OCI-LY3 (cell line): ENCODE results near the gene NUMA1.

Experiments used
- H2AFZ ChIP-seq: fragments of 200-600, 300-600 bp; shearing (Covaris generic); 2 replicates; pipeline ENCODE4 v1.6.0; 2014; ENCODE audit warnings: antibody characterized with exemption, low read depth, low read length
- H3K27ac ChIP-seq: fragments of 200-600, 300-600 bp; sonication (generic); 2 replicates; pipeline ENCODE4 v1.5.1; 2014; ENCODE audit warnings: mild to moderate bottlenecking, low read length, moderate library complexity, mixed read lengths
- H3K27me3 ChIP-seq: fragments of 200-600, 300-600 bp; sonication (generic); 2 replicates; pipeline ENCODE4 v1.6.1; 2014; ENCODE audit warnings: low read depth, low read length, mixed read lengths
- H3K36me3 ChIP-seq: fragments of 200-600, 300-600 bp; sonication (generic); replicated peaks from 2 replicates; pipeline ENCODE3; 2014; ENCODE audit warnings: low read depth, low read length, mixed read lengths
- H3K4me1 ChIP-seq: fragments of 300-600, 200-600 bp; sonication (generic); 2 replicates; pipeline ENCODE4 v1.6.1; 2014; ENCODE audit warnings: low read length, mixed read lengths
- H3K4me2 ChIP-seq: fragments of 200-600, 300-600 bp; sonication (generic); 2 replicates; pipeline ENCODE4 v1.6.1; 2014; ENCODE audit warnings: low read length, mixed read lengths
- H3K4me3 ChIP-seq: fragments of 300-600, 200-600 bp; sonication (generic); 2 replicates; pipeline ENCODE4 v1.5.1; 2014; ENCODE audit warnings: antibody characterized with exemption, mild to moderate bottlenecking, low read length, moderate library complexity
- H3K79me2 ChIP-seq: fragments of 300-600, 200-600 bp; shearing (Covaris generic); 2 replicates; pipeline ENCODE4 v1.6.1; 2014; ENCODE audit warnings: mild to moderate bottlenecking, low read length, mixed read lengths
- H3K9ac ChIP-seq: fragments of 300-600, 200-600 bp; shearing (Covaris generic); 2 replicates; pipeline ENCODE4 v1.6.0; 2014; ENCODE audit warnings: mild to moderate bottlenecking, low read length, moderate library complexity
- H3K9me3 ChIP-seq: fragments of 200-600, 300-600 bp; shearing (Covaris generic); 2 replicates; pipeline ENCODE4 v1.6.1; 2014; ENCODE audit warnings: low read length, mixed read lengths; ENCODE audit not compliant: insufficient read depth
- H4K20me1 ChIP-seq: fragments of 200-600, 300-600 bp; sonication (generic); 2 replicates; pipeline ENCODE4 v1.6.1; 2016; ENCODE audit warnings: low read length, mixed read lengths; ENCODE audit not compliant: insufficient read depth
- CTCF ChIP-seq: fragments of 200-600, 300-600 bp; sonication (generic); IDR thresholded peaks from 2 replicates; pipeline ENCODE4 v1.5.1; 2014; ENCODE audit warnings: antibody characterized with exemption, low read length, low read depth
- EZH2phosphoT487 ChIP-seq: fragments of 200-600 bp; shearing (Covaris generic); IDR thresholded peaks from 2 replicates; pipeline ENCODE4 v1.6.1; 2018; ENCODE audit warnings: antibody characterized with exemption, mixed run types, low read depth

NUMA1 gene

DNA sequence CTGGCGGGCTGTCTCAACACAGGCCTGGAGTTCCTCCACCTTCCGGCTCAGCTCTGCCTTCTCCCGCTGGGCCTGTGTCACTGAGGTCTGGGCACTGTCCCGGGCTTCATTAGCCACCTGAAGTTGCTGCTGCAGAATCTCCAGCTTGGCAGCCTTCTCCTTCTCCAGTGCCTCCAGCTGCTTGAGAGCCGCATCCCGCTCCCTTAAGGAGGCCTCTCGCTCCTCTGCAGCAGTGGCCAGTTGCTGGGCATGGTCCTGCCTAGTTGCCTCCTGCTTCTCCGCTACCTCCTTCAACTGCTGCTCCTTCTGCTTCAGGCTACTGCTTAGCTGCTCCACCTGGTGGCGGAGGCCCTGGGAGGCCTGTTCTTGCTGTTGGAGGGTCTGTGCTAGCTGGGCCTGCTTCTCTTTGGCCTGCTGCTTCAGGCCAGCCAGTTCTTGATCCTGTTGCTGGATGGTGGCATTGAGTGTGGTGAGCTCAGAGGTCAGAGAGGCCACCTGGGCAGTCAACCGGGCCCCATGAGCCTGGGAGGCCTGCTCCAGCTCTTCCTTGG is 64.8 kb downstream of the NUMA1 start:
- TF ChIP-seq EZH2phosphoT487 (no peak), CTCF (peak; percentile 85)
- Histone ChIP-seq H2AFZ (no peak overlapping the region), H3K9me3 (no peaks in the 10 kb centered on the region), H3K27me3 (no peaks in the 10 kb centered on the region), H3K4me1 (no peaks in the 10 kb centered on the region), H4K20me1 (no peaks in the 10 kb centered on the region; the same call in 1 of the 2 replicates), H3K36me3 (peaks cover 87% of the 10 kb centered on the region), H3K79me2 (no peaks in the 10 kb centered on the region), H3K9ac (no peak overlapping the region), H3K27ac (peak overlapping the region; percentile 2; the same call in 1 of the 2 replicates), H3K4me2 (no peak overlapping the region), H3K4me3 (no peak overlapping the region)

DNA sequence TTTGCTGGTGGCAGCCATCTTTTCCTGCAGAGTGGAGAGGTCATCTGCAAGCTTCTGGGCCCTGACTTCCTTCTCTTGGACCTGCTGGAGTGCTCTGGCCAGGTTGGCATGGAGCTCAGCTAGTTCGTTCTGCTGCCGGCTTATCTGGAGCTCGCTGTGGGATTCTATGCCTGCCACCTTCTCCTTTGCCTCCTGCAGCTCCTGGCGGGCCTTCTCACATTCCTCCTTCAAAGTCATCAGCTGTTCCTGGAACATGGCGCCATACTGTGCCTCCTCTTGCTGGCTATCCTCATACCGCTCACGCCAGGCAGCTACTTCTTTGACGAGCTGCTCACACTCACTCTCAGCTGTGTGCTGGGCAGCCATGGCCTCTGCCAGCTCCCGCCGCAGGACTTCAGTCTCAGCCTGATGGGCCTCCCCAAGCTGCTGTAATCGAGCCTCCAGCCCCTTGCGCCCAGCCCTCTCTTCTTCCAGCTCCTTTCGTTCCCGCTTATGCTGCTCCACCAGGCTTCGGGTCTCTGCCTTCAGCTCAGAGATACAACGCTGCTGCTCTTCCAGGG is 65.5 kb downstream of the NUMA1 start:
- no peak for TF ChIP-seq EZH2phosphoT487
- no peak for TF ChIP-seq CTCF
- Histone ChIP-seq H3K36me3 (peaks cover 90% of the 10 kb centered on the region), H3K9me3 (no peaks in the 10 kb centered on the region), H2AFZ (no peak overlapping the region), H3K4me2 (no peak overlapping the region), H4K20me1 (no peaks in the 10 kb centered on the region; the same call in 1 of the 2 replicates), H3K4me3 (no peak overlapping the region), H3K9ac (no peak overlapping the region), H3K79me2 (no peaks in the 10 kb centered on the region), H3K27ac (no peak overlapping the region), H3K27me3 (no peaks in the 10 kb centered on the region), H3K4me1 (no peaks in the 10 kb centered on the region)

- Histone ChIP-seq H3K36me3 (peaks cover 83% of the 10 kb centered on the region), H3K9ac (no peak overlapping the region), H3K79me2 (no peaks in the 10 kb centered on the region), H4K20me1 (no peaks in the 10 kb centered on the region; the same call in 1 of the 2 replicates), H3K4me3 (no peak overlapping the region), H3K9me3 (no peaks in the 10 kb centered on the region), H2AFZ (no peak overlapping the region), H3K4me2 (no peak overlapping the region), H3K27me3 (no peaks in the 10 kb centered on the region), H3K4me1 (no peaks in the 10 kb centered on the region), H3K27ac (no peak overlapping the region)
- TF ChIP-seq EZH2phosphoT487 (no peak), CTCF (no peak)
Observed at GRCh38 chr11:72013765-72014711, 66.3 kb downstream of the NUMA1 start.
